ENCODE results near the gene MMP11.

The MMP11 gene

DNA sequence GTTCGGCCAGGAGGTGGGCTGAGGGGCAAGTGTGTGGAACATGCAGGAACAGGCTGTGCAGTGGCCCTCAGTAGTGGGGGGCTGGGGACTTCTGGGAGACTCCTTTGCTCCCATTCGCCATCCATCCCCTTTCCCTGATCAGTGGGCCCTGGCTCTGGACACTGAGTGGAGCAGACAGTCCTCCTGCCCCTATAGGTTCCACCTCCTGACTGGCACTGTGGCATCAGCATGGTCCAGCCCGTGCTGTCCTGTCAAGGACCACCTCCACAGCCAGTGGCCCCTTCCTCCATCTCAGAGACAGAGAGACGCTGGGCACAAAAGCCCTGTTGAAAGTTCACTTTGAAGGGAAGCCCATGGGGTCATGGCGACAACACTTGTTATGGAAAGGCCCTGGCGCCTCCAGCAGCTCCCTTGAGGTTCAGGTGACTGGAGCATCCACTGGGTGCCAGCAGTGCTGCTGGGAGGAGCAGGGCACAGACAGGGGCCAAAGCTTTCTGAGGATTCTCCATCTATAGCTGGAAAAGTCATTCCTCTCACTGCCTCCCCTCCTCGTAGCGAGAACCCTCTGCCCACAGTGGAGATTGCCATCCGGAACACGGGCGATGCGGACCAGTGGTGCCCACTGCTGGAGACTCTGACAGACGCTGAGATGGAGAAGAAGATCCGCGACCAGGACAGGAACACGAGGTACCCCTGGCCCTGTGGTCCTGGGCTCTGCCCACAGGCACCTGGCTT is 60.5 kb downstream of the MMP11 start:
- H3K27ac ChIP-seq, result no peak overlapping the region
- no peak for TF ChIP-seq ZFX (IDR thresholded peaks at IDR 0.05; ENCODE audit: borderline replicate concordance)
- TF ChIP-seq, protein P1, sequence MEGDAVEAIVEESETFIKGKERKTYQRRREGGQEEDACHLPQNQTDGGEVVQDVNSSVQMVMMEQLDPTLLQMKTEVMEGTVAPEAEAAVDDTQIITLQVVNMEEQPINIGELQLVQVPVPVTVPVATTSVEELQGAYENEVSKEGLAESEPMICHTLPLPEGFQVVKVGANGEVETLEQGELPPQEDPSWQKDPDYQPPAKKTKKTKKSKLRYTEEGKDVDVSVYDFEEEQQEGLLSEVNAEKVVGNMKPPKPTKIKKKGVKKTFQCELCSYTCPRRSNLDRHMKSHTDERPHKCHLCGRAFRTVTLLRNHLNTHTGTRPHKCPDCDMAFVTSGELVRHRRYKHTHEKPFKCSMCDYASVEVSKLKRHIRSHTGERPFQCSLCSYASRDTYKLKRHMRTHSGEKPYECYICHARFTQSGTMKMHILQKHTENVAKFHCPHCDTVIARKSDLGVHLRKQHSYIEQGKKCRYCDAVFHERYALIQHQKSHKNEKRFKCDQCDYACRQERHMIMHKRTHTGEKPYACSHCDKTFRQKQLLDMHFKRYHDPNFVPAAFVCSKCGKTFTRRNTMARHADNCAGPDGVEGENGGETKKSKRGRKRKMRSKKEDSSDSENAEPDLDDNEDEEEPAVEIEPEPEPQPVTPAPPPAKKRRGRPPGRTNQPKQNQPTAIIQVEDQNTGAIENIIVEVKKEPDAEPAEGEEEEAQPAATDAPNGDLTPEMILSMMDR (IDR thresholded peaks at IDR 0.05), result no peak
